Lung (tissue), 12 donors: Measurements from ENCODE around the gene NINL. TPM values are rescaled to one million over a fixed set of nuclear protein-coding genes. Genes with fewer than 3 reads are reported as not detected.
"Not testable (repeated sequence)": the region's sequence is repeated elsewhere in the genome, so short reads cannot be mapped to it uniquely, and the experiment has no call there.

ENCODE experiments used
- ATAC-seq: fragments of 200-7000 bp; cut with Tn5 transposase; one replicate; pipeline ENCODE4 v1.9.1; 2020; ENCODE audit warnings: moderate number of reproducible peaks; ENCODE audit not compliant: insufficient read depth, low FRiP score
- DNase-seq, 3 donors: peaks; one replicate each; pipeline ENCODE4 v3.0.0-alpha.2; 2013 to 2017
- H3K27ac ChIP-seq, 2 donors: one replicate each; pipeline ENCODE4 v1.5.1; 2013; ENCODE audit warnings: mild to moderate bottlenecking in 2 of 2, moderate library complexity in 2 of 2, control low read depth in 1 of 2, inconsistent platforms in 1 of 2, low read depth in 1 of 2, low read length in 1 of 2
- H3K27me3 ChIP-seq, 3 donors: one replicate each; pipeline ENCODE4 v1.5.1; 2013; ENCODE audit warnings: low read length in 2 of 3; ENCODE audit not compliant: control insufficient read depth in 3 of 3, insufficient read depth in 3 of 3
- H3K36me3 ChIP-seq, 4 donors: one replicate each; pipeline ENCODE4 v1.5.1; 2013; ENCODE audit warnings: low read length in 4 of 4, mild to moderate bottlenecking in 1 of 4, moderate library complexity in 1 of 4; ENCODE audit not compliant: control insufficient read depth in 4 of 4, insufficient read depth in 4 of 4
- H3K4me1 ChIP-seq, 5 donors: one replicate each; pipeline ENCODE4 v1.5.1; 2013; ENCODE audit warnings: low read length in 5 of 5, mild to moderate bottlenecking in 2 of 5, moderate library complexity in 1 of 5; ENCODE audit not compliant: control insufficient read depth in 5 of 5, insufficient read depth in 5 of 5
- H3K4me3 ChIP-seq: one replicate; pipeline ENCODE4 v1.5.1; 2013; ENCODE audit warnings: mild to moderate bottlenecking, control low read depth, moderate library complexity
- H3K9ac ChIP-seq, 2 donors: one replicate each; pipeline ENCODE4 v1.5.1; 2013; ENCODE audit warnings: low read length in 2 of 2, control low read depth in 1 of 2; ENCODE audit not compliant: insufficient read depth in 1 of 2
- H3K9me3 ChIP-seq, 4 donors: one replicate each; pipeline ENCODE4 v1.5.1; 2013; ENCODE audit warnings: low read length in 3 of 4, mild to moderate bottlenecking in 1 of 4, moderate library complexity in 1 of 4; ENCODE audit not compliant: control insufficient read depth in 4 of 4, insufficient read depth in 3 of 4
- CTCF ChIP-seq: IDR thresholded peaks from 2 replicates; pipeline ENCODE4 v1.5.1; 2012; ENCODE audit warnings: mild to moderate bottlenecking; ENCODE audit errors: control extremely low read depth, extremely low read depth
- WGBS, 2 donors: extraction: QIAGEN DNeasy Blood & Tissue Kit; methylation state at CpG; one replicate each; pipeline ENCODE4 v1.1.7; 2013; 5-methylcytosine and 5-hydroxymethylcytosine counted together
- polyA plus RNA-seq, 2 donors: library from polyadenylated mRNA; stranded (reverse); fragments of 200-250 nt; gene quantifications; one replicate each; pipeline ENCODE4 v1.2.1, GENCODE V29; 2013
- total RNA-seq, 2 donors: library from RNA; depleted of rRNA in 1 of 2; stranded (reverse); fragments of >200 nt in 1 of 2; gene quantifications; one replicate each; pipeline ENCODE4 v1.2.1, GENCODE V29; 2014 to 2021
- donor health status: control.
- donor health status: control.
- donor health status: Bipolar disorder and iron deficiency.
- donor health status: healthy.
- donor health status: DM: yes; HTN: yes; CAD: no.

The NINL gene
- total and polyA plus RNA-seq, 4 donors, result 4.5 to 25.9 (median 12.0) TPM

DNA sequence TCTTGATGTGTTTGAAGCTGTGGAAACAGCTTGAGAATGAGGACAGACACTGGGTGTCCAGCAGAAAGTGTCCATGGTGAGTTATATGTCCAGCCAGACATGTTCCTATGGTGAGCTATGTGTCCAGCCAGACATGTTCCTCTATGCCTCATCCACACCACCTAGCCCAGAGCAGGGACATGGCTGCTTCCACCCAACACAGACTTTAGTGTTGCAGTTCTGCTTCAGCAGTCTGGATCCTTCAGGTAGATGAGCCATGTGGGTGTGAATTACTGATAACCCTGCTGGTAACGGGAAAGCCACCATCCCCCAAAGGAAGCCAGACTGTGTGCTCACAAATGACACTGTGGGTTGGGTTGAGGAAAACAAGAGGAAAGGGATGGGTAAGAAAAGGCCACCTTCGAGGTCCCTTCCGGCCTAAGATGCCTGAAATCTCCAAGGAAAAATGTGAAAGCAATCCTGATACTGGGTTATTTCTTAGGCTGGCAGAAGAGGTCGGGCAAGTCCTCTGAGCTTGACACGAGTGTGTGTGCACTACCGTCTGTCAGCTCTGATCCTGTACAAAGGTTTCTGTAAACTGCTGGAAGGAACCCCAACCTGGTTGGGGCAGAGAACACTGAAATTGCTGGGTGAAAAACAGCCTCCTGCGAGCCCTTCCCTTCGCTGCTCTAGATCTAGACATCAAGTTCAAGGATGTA is 77.8 kb downstream of the NINL start:
- peaks cover 0 to 65% (median 41%) of the 10 kb centered on the region in 4 donors for H3K36me3 ChIP-seq
- H3K9me3 ChIP-seq, result peaks cover 0 to 9% (median 0%) of the 10 kb centered on the region in 4 donors
- no peak overlapping the region for H3K4me3 ChIP-seq
- no peaks in the 10 kb centered on the region for H3K4me1 ChIP-seq
- DNase-seq (peak in 1 of 3 donors; percentile 18), ATAC-seq (no peak)
- TF ChIP-seq CTCF, result no peak
- no peak overlapping the region for H3K27ac ChIP-seq
- H3K9ac ChIP-seq, result no peak overlapping the region
- WGBS, 2 donors, result 76 to 84% methylated on average over 8 of the region's 8 CpGs
- no peaks in the 10 kb centered on the region for H3K27me3 ChIP-seq

GRCh38 chr20:25504366-25505135 is 80.8 kb downstream of the NINL start:
- Histone ChIP-seq H3K27me3 (no peaks in the 10 kb centered on the region), H3K9ac (no peak overlapping the region), H3K27ac (no peak overlapping the region), H3K4me3 (no peak overlapping the region), H3K9me3 (peaks cover 0 to 9% (median 0%) of the 10 kb centered on the region in 4 donors), H3K4me1 (no peaks in the 10 kb centered on the region), H3K36me3 (peaks cover 0 to 50% (median 31%) of the 10 kb centered on the region in 4 donors)
- TF ChIP-seq CTCF, result no peak
- WGBS, 2 donors, result 86 to 90% methylated on average over 15 of the region's 15 CpGs
- ATAC-seq (no peak), DNase-seq (no peak)

- TF ChIP-seq CTCF, result no peak
- ATAC-seq (no peak), DNase-seq (peak in 2 of 3 donors; percentile 6 to 24)
- no peak overlapping the region for H3K9ac ChIP-seq
- H3K9me3 ChIP-seq, result peaks cover 0 to 7% (median 0%) of the 10 kb centered on the region in 4 donors
- H3K27ac ChIP-seq, result no peak overlapping the region
- no peaks in the 10 kb centered on the region for H3K4me1 ChIP-seq
- H3K4me3 ChIP-seq, result no peak overlapping the region
- 89 to 91% methylated on average over 12 of the region's 12 CpGs for WGBS, 2 donors
- peaks cover 0 to 45% (median 27%) of the 10 kb centered on the region in 4 donors for H3K36me3 ChIP-seq
- no peaks in the 10 kb centered on the region for H3K27me3 ChIP-seq
Observed at GRCh38 chr20:25503936-25504335, 81.4 kb downstream of the NINL start.

- H3K9me3 ChIP-seq, H3K4me1 ChIP-seq, H3K9ac ChIP-seq, ATAC-seq, DNase-seq, H3K27me3 ChIP-seq, H3K27ac ChIP-seq, H3K4me3 ChIP-seq: not testable (repeated sequence)
- WGBS, 2 donors, result 85 to 94% methylated on average over 6 of the region's 6 CpGs
- H3K36me3 ChIP-seq, result peaks cover 0 to 42% (median 24%) of the 10 kb centered on the region in 4 donors
Observed at GRCh38 chr20:25503051-25503639, 82.2 kb downstream of the NINL start.
